Colon (tissue), 2 donors: ENCODE data around the gene FZR1.
"Not testable (repeated sequence)": the region's sequence is repeated elsewhere in the genome, so short reads cannot be mapped to it uniquely, and the experiment has no call there.

ENCODE experiments used
- FAIRE-seq: peaks from 2 replicates; lab custom pipeline; 2012; peaks lifted over from hg19 to GRCh38; lab: Jason Lieb, UNC
- donor health status: control.
- donor health status: control.

FZR1 gene

DNA sequence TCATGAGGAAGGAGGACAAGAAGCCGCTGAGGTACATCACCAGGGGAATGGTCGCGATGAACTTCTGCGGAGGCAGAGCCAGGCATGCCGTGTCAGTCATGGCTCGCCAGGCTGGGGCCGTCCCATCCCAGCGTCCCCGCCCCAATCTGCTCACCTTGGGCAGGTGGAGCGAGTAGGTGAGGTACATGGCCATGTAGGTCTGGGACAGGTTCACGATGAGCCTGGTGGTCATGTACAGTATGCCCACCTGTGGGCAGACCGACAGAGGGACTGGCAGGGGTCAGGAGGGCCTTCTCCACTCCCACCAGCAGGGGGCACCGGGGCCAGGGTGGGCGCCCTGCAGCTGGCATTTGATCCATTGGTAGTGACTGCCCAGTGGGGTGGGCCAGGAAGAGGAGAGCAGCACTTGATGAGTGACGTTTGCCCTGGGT is 41.2 kb downstream of the FZR1 start:
- no peak for FAIRE-seq

GRCh38 chr19:3547767-3548282 is 41.7 kb downstream of the FZR1 start:
- no peak for FAIRE-seq

- FAIRE-seq: no peak
Observed at GRCh38 chr19:3548606-3549005, 42.5 kb downstream of the FZR1 start.

DNA sequence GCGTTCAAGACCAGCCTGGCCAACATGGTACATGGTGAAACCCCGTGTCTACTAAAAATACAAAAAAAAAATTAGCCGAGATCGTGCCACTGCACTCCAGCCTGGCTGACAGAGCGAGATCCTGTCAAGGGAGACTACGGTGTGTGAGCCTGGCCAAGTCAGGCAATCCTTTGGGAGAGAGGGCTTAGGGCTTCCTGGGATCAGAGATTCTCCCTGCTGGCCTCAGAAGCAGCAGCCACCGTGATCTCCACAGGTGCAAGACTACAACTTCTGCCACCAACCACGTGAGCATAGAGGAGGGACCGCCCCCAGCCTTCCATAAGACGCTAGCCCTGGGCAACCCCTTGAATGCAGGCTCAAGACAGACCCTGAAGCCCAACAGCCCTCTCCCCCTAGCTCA is 43.7 kb downstream of the FZR1 start:
- FAIRE-seq: no peak

DNA sequence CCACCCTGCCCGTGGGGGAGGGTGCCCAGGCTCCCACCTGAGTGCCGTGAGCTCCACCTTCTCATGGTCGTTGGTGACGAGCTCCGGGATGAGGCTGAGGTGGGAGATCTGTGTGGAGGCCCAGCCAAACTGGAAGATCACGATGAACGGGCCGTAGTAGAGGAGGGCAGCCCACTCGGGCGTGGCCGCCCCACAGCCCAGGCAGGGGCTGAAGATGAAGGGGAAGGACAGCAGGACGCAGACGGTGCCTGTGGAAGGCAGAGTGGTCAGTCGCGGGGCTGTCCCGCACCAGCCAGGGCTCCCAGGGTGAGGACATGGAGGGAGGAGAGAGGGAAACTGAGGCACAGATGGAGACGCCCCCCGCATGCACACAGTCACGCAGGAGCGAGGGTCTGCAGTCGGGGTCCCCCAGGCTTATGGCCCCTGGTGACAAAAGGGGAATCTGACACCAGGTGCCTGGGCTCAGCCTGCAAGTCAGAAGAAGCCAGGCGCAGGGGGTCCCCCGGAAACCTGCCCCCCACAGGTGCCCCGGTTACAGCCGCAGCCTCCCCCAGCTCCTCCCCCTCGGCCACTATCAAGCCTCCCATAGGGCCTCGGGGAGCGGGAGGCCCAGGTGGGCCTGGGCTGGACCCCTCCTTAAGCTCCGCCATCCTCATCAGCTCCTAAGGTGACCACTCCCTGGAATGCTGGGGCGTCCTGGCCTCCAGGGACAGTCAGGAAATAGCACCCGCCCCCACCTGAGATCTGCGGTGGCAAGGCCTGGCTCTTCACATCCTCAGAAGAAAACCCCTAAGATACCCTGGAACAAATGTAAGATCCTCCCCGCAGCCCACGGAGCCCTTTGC is 45.1 kb downstream of the FZR1 start:
- no peak for FAIRE-seq

DNA sequence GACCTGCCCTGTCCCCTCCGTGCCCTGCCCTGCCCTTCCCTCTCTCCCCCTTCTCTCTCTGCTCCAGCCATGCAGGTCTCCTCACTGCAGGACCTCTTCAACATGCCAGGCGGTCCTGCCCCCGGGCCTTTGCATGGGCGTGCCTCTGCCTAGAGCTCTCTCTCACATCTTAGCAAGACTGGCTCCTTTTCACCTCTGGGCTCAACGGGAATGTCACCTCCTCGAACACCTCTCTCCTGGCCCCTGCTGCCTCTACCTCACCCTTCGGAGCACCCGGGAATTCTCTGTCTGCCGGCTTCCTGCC is 45.6 kb downstream of the FZR1 start:
- FAIRE-seq: no peak

DNA sequence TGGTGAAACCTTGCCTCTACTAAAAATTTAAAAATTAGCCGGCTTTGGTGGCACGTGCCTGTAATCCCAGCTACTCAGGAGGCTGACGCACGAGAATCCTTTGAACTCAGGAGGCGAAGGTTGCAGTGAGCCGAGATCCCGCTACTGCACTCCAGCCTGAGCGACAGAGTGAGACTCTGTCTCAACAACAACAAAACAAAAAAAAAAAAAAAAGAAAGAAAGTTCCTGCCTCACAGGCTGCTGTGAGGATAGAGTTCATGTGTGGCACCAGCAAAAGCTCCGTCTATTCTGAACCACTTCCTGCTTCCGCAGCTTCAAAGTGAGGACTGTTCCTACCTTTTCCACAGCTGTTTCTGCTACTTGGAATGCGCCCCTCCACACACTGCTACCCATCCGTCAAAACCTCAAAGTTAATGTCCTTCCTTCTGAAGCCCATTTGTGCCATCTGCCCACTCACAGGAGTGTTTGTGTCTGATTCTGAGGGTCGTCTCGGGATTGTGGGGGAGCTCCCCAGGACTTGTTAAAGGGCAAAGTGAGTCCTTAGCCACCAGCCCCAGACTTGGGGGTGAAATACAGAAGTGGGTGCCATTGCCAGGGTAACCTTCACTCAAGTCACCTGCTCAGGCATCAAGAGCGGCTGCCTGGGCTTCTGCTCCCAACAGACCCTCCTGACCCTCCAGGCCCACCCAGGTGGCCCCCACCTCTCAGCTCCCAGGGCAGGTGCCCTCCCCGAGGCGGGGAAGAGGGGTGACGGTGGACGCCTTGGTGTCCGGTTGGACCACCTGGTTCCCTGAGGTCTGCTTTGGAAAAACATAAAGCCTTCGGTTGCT is 48.4 kb downstream of the FZR1 start:
- no peak for FAIRE-seq

DNA sequence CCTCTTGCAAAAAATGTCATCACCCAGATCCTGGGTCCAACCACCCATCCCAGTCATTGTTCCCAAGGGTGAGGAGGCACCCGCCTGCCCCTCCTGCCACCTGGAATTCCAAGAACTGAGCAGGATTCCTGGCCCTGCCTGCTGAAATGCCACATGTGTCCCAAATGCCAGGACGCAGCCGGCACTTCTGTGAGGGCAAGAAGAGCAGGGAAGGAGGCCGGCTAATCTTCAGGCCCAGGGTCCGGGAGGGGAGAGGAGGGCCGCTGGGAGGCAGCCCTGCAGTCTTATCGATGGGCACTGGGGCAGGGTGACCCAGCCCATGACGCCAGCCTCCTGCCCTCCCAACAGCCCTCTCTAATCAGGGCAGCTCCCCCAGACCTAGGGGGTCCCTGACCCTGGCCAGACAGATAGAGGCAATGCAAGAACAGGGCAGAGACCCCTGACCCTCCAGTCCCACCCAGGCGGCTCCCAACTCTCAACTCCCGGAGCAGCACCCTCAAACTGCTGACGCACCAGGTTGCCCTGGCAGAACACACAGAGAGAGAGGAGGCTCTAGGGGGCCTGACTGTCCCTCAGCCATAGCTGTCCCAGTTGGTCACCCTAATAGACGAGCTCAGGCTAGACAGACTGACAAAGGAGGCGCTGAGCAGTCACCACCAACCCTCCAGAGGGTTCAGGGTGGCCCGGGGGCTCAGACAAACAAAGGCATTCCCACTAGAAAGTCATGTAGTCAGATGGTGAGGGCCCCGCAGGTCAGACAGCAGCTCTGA is 49.7 kb downstream of the FZR1 start:
- FAIRE-seq: no peak

DNA sequence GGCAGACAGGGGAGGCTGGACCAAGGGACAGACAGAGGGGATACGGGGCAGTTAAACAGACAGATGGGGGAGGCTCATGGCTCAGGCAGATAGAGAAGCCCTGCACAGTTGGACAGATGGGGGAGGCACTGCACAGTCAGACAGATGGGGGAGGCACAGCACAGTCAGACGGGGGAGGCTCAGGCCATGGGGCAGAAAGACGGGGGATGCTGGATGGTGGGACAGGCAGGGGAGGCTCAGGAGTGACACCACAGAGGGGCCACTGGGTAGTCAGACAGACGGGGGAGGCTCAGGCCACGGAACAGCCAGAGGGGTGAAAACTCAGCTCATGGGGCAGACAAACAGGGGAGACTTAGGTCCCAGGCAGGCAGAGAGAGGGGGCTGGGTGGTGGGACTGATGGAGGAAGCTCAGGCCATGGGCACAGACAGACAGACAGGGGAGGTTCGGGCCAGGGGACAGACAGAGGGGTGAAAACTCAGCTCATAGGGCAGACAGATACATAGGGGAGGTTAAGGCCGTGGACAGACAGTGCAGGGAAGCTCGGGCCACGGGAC is 50.4 kb downstream of the FZR1 start:
- FAIRE-seq: no peak

GRCh38 chr19:3556978-3557460 is 50.9 kb downstream of the FZR1 start:
- FAIRE-seq: no peak

GRCh38 chr19:3557461-3558248 is 51.5 kb downstream of the FZR1 start, which contains the start of gene MFSD12:
Gene MFSD12 (minus strand): TSS chr19:3557586. CDS start chr19:3557403, 183 bp downstream.
- no peak for FAIRE-seq

DNA sequence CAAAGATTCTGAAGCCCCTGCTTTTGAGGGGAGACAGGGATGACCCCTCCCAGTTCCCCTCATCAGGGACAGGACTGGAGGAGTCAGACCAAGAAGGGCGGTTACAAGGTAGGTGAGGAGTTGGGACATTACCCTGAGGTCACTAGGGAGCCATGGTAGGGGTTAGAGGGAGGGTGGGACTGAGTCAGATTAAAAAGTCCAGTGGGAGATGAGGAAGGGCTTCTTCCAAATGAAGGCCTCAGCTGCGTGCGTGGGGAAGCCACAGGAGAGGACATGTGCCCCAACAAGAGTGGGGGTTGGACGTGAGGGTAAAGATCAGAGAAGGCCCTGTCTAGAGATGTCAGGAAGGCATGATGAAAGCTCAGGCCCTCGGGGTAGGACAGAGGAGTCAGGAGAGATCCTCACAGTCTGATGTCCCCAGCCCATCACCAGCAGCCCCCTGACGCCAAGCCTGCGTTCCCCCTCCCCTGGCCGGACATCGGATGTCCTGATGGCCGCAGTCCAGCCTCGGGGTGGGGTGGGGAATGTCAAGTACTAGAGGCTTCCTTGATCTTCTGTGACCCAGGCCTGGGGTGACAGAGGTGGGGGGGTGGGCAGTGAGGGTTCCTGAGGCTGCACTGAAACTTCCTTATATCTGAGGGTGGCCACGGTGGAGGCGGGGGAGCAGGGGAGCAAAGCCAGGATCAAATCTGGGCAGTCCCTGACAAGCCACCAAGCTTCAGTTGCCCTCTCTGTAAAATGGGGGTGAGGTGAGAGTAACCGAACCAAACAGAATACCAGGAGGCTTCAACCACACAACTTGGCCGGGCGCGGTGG is 57.8 kb downstream of the FZR1 start:
- no peak for FAIRE-seq

- no peak for FAIRE-seq
Observed at GRCh38 chr19:3565139-3565538, 59.0 kb downstream of the FZR1 start.

- not testable (repeated sequence) for FAIRE-seq
Observed at GRCh38 chr19:3570042-3570441, 63.9 kb downstream of the FZR1 start.

DNA sequence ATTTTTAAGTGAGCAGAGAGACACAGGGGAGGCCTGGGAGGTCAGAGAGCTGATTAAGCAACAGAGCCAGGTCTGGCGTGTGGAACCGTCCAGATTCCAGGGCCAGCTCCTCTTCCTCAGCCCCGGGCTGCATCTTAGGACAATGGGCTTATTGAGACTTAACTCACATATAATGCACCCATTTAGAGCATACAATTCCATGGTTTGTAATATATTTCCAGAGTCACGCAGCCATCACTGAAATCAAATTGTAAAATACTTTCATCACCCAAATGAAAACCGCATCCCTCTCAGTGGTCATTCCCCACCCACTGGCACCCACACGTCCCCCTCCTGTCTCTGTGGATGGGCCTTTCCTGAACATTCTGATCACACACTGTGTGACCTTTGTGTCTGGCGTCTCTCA is 64.5 kb downstream of the FZR1 start:
- FAIRE-seq: no peak

DNA sequence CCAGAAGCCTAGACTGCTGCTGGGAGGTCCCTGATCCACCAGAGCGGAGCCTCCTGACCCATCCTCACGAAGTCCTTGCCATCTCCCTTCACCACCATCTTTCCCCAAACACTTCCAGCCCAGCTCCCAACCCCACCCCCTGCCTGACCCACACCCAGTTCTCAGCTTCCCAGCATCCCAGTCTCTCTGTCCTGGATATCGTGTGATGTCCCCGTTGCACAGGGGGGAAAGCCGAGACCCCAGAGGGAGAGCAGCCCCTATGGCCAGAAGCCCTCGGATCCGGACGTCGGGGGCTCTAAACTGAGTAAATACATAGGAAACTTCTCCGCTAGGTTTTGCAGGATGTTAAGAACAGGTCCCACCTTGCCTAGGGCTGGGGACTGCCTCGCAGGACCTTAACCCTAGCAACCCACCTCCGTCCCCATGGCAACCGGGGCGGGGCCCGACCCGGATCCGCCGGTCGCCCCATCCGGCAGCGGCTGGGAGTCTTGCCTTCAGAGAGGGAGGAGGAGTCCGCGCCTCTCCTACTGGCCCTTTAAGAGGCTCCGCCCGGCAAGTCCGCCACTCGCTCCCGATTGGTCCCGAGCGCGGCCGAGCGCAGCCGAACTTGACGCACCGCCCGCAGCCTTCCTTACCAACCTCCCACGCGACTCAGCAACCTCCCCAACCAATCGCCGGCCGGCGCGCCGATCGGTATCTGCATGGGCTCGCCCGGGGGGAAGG is 66.2 kb downstream of the FZR1 start:
- peak; percentile 84 for FAIRE-seq

DNA sequence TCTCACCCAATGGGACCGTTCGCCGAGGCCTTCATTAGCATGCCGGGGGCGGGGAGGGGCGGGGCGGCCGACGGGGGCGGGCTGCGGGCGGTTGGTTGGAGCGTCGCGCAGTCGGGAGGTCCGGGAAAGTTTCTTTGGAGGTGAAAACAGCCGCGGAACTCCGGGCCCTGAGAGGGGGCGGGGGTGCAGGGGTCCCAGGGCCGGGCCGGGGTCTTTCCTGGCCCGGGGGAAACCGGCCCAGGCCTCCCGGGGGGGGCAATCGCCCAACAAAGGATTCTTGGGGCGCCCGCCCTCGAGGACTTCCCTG is 66.7 kb downstream of the FZR1 start, which contains the start of gene HMG20B:
Gene HMG20B, plus strand, starts transcription at position 90 of the 307 bp plus-strand sequence. CDS start 366 bp downstream, outside the sequence.
- FAIRE-seq: no peak

GRCh38 chr19:3573162-3573857 is 67.2 kb downstream of the FZR1 start:
- no peak for FAIRE-seq
